ENCODE measurements around the gene FBXW11.
"Not testable (repeated sequence)": the region's sequence is repeated elsewhere in the genome, so short reads cannot be mapped to it uniquely, and the experiment has no call there.

The FBXW11 gene

GRCh38 chr5:171953860-171954701, 52.4 kb downstream of the FBXW11 start:
- peak; percentile 12 for DNase-seq (ENCODE audit: low read depth)

- DNase-seq (ENCODE audit: low read depth), result no peak
These were observed 54.4 kb downstream of the FBXW11 start for GRCh38 chr5:171952021-171952420.

GRCh38 chr5:171951218-171951617, 55.2 kb downstream of the FBXW11 start:
- no peak for DNase-seq (ENCODE audit: low read depth)

GRCh38 chr5:171946000-171946781, 60.2 kb downstream of the FBXW11 start:
- no peak for DNase-seq (ENCODE audit: low read depth)

- DNase-seq (ENCODE audit: low read depth), result no peak
These were observed 61.0 kb downstream of the FBXW11 start for GRCh38 chr5:171945476-171945875.

GRCh38 chr5:171945066-171945465, 61.4 kb downstream of the FBXW11 start:
- no peak for DNase-seq (ENCODE audit: low read depth)

GRCh38 chr5:171942112-171942516, 64.3 kb downstream of the FBXW11 start:
- DNase-seq (ENCODE audit: low read depth), result not testable (repeated sequence)

GRCh38 chr5:171941675-171942074, 64.8 kb downstream of the FBXW11 start:
- not testable (repeated sequence) for DNase-seq (ENCODE audit: low read depth)

- not testable (repeated sequence) for DNase-seq (ENCODE audit: low read depth)
These were observed 65.2 kb downstream of the FBXW11 start for GRCh38 chr5:171941275-171941674.

GRCh38 chr5:171939951-171940350, 66.5 kb downstream of the FBXW11 start:
- no peak for DNase-seq (ENCODE audit: low read depth)

- no peak for DNase-seq (ENCODE audit: low read depth)
These were observed 68.1 kb downstream of the FBXW11 start for GRCh38 chr5:171938358-171938757.

- no peak for DNase-seq (ENCODE audit: low read depth)
These were observed 69.1 kb downstream of the FBXW11 start for GRCh38 chr5:171937351-171937750.

GRCh38 chr5:171934586-171934985, 71.9 kb downstream of the FBXW11 start:
- no peak for DNase-seq (ENCODE audit: low read depth)

- no peak for DNase-seq (ENCODE audit: low read depth)
These were observed 75.3 kb downstream of the FBXW11 start for GRCh38 chr5:171931163-171931562.

GRCh38 chr5:171927345-171927941, 79.0 kb downstream of the FBXW11 start:
- no peak for DNase-seq (ENCODE audit: low read depth)

- DNase-seq (ENCODE audit: low read depth), result no peak
These were observed 80.1 kb downstream of the FBXW11 start for GRCh38 chr5:171926311-171926710.

- DNase-seq (ENCODE audit: low read depth), result no peak
These were observed 81.8 kb downstream of the FBXW11 start for GRCh38 chr5:171924493-171925122.

- no peak for DNase-seq (ENCODE audit: low read depth)
These were observed 85.6 kb downstream of the FBXW11 start for GRCh38 chr5:171920765-171921391.

GRCh38 chr5:171915700-171916099, 90.7 kb downstream of the FBXW11 start:
- DNase-seq (ENCODE audit: low read depth), result not testable (repeated sequence)

GRCh38 chr5:171914726-171915338, 91.6 kb downstream of the FBXW11 start:
- DNase-seq (ENCODE audit: low read depth), result no peak

- DNase-seq (ENCODE audit: low read depth), result no peak
These were observed 92.5 kb downstream of the FBXW11 start for GRCh38 chr5:171913987-171914273.

- no peak for DNase-seq (ENCODE audit: low read depth)
These were observed 95.3 kb downstream of the FBXW11 start for GRCh38 chr5:171911152-171911551.
